ENCODE measurements around the gene HIVEP3. TPM values are rescaled to one million over a fixed set of nuclear protein-coding genes. Genes with fewer than 3 reads are reported as not detected.

HIVEP3 gene
- total and polyA plus RNA-seq, 7 donors = 0.70 to 3.4 (median 2.1) TPM

DNA sequence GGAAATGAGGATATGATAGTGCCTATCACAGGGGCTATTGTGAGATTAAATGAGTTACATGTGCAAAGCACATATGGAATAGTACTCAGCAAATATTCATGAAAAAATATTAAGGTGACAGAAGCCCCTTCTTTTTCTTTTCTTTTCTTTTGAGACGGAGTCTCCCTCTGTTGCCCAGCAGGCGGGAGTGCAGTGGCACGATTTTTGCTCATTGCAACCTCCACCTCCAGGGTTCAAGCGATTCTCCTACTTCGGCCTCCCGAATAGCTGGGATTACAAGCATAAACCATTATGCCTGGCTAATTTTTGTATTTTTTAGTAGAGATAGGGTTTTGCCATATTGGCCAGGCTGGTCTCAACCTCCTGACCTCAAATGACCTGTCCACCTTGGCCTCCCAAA is 139.4 kb downstream of the HIVEP3 start:
- 90 to 96% (median 93%) methylated on average over 6 of the region's 6 CpGs for WGBS, 3 donors
- TF ChIP-seq, protein P1, sequence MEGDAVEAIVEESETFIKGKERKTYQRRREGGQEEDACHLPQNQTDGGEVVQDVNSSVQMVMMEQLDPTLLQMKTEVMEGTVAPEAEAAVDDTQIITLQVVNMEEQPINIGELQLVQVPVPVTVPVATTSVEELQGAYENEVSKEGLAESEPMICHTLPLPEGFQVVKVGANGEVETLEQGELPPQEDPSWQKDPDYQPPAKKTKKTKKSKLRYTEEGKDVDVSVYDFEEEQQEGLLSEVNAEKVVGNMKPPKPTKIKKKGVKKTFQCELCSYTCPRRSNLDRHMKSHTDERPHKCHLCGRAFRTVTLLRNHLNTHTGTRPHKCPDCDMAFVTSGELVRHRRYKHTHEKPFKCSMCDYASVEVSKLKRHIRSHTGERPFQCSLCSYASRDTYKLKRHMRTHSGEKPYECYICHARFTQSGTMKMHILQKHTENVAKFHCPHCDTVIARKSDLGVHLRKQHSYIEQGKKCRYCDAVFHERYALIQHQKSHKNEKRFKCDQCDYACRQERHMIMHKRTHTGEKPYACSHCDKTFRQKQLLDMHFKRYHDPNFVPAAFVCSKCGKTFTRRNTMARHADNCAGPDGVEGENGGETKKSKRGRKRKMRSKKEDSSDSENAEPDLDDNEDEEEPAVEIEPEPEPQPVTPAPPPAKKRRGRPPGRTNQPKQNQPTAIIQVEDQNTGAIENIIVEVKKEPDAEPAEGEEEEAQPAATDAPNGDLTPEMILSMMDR (IDR thresholded peaks at IDR 0.05) = peak; percentile 11
- ATAC-seq (no peak), DNase-seq (no peak)
- H3K9me3 ChIP-seq = no peaks in the 10 kb centered on the region
- H3K36me3 ChIP-seq (ENCODE audit: insufficient read depth in 1 of 2, low read depth in 1 of 2) = no peaks in the 10 kb centered on the region
- no peak overlapping the region for H3K4me3 ChIP-seq
- H3K27me3 ChIP-seq (ENCODE audit: insufficient read depth in 3 of 3, low read length in 2 of 3) = no peaks in the 10 kb centered on the region
- peaks cover 25% of the 10 kb centered on the region for H3K4me1 ChIP-seq
- intact Hi-C loops (cut with DNase I) = loop anchor here in 1 of 2 donors (5.0 kb wide), 1 partner anchor 112 kb away; no protein-coding TSS in a partner anchor
- H3K27ac ChIP-seq = no peak overlapping the region

DNA sequence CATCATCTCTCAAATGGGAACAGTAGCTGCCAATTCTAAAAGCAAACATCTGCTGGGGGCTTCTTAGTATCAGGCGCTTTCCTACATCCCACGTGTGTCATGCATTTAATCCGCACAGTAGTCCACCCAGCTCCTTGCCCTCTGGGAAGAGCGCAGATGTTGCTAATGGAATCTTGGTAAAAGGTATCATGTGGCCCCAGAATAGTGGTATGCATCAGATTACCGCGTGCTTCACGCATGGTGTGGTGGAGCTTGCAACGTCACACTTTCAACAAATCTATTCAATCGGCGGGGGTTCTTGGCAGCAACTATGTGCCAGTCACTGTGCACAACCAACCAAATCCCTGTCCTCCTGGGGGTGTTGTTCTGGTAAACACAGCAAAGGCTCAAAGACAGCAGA is 141.0 kb downstream of the HIVEP3 start:
- DNase-seq (no peak), ATAC-seq (no peak)
- 87 to 89% (median 88%) methylated on average over 10 of the region's 10 CpGs for WGBS, 3 donors
- no peaks in the 10 kb centered on the region for H3K9me3 ChIP-seq
- no peaks in the 10 kb centered on the region for H3K27me3 ChIP-seq (ENCODE audit: insufficient read depth in 3 of 3, low read length in 2 of 3)
- TF ChIP-seq, protein P1 (IDR thresholded peaks at IDR 0.05) = no peak
- no peaks in the 10 kb centered on the region for H3K36me3 ChIP-seq (ENCODE audit: insufficient read depth in 1 of 2, low read depth in 1 of 2)
- H3K4me1 ChIP-seq = peaks cover 13% of the 10 kb centered on the region
- no peak overlapping the region for H3K27ac ChIP-seq
- H3K4me3 ChIP-seq = no peak overlapping the region
- intact Hi-C loops (cut with DNase I) = loop anchor here in 1 of 2 donors (5.0 kb wide), 1 partner anchor 110 kb away; no protein-coding TSS in a partner anchor

DNA sequence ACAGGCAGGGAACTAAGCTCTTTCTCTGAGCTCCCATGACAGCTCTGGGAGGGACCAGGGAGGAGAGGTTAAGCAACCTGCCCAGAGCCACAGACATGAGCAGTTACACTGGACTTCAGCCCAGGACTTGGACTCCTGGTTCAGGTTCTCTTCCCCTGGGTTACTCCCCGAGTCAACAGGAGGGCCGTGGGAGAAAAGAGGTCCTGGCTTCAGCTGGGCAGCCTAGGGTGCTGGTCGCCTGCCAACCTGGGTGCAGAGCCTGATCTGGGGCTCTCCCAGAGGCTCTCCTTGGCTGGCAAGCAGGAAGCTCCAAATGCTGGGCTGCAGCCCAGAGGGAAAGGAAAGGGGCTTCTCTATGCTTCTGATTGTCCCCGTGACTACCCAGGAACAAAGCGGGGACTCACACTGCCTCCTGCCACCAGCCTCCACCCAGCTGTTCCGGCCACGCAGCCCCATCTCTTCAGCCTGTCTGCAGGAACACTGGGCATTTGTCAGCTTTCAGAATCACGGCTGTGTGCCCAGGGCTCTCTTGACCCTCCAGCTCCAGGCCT is 141.8 kb downstream of the HIVEP3 start:
- TF ChIP-seq, protein P1 (IDR thresholded peaks at IDR 0.05) = no peak
- no peak for DNase-seq
- Histone ChIP-seq H3K36me3 (ENCODE audit: insufficient read depth in 1 of 2, low read depth in 1 of 2) (no peaks in the 10 kb centered on the region), H3K9me3 (no peaks in the 10 kb centered on the region), H3K4me1 (peaks cover 14% of the 10 kb centered on the region), H3K4me3 (no peak overlapping the region), H3K27me3 (ENCODE audit: insufficient read depth in 3 of 3, low read length in 2 of 3) (no peaks in the 10 kb centered on the region), H3K27ac (no peak overlapping the region)
- intact Hi-C loops (cut with DNase I) = loop anchor here in 1 of 2 donors (5.0 kb wide), 1 partner anchor 110 kb away; no protein-coding TSS in a partner anchor
- WGBS, 3 donors = 43 to 63% (median 44%) methylated on average over 8 of the region's 8 CpGs
- peak; percentile 51 to 78 (median 76) for ATAC-seq

DNA sequence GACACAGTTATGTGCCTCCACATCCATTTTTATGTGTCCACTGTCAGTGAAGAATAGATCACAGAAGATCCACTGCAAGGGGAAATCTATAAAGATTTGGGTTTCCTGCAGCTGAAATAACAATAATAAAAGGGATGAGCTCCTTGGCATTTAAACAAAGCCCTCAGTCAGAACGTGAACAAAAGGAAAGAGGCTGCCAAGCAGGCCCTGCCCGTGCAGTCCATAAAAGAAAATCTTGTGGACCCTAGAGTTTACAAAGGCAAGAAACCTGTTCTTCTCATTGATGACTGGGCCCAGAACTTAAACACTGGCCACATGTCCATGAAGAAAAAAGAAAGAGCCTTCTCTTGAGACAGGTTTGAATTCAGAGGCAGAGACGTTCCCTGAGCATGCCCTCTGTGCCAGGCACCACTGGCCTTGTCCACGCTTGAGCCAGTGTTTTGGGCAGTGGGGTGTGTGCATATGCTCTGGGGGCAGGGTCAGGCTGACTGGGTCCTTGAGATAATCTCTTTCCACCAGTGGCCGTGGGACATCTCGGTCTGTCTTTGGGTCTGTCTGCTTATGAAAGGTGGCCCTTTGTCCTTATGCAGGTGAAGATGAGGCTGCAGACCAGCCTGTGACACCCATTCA is 142.7 kb downstream of the HIVEP3 start:
- H3K4me1 ChIP-seq = peaks cover 23% of the 10 kb centered on the region
- no peaks in the 10 kb centered on the region for H3K9me3 ChIP-seq
- no peaks in the 10 kb centered on the region for H3K36me3 ChIP-seq (ENCODE audit: insufficient read depth in 1 of 2, low read depth in 1 of 2)
- intact Hi-C loops (cut with DNase I) = loop anchor here in 1 of 2 donors (5.0 kb wide), 1 partner anchor 109 kb away; no protein-coding TSS in a partner anchor
- no peak overlapping the region for H3K4me3 ChIP-seq
- no peak for DNase-seq
- H3K27ac ChIP-seq = no peak overlapping the region
- 77 to 87% (median 81%) methylated on average over 6 of the region's 6 CpGs for WGBS, 3 donors
- no peaks in the 10 kb centered on the region for H3K27me3 ChIP-seq (ENCODE audit: insufficient read depth in 3 of 3, low read length in 2 of 3)
- TF ChIP-seq, protein P1 (IDR thresholded peaks at IDR 0.05) = no peak
- ATAC-seq = no peak
